Measurements from ENCODE around the gene KRTAP4-8.

GRCh38 chr17:41103896-41104295 is 6.0 kb upstream of the KRTAP4-8 start:
- TF ChIP-seq CTCF (IDR thresholded peaks at IDR 0.05; ENCODE audit: poor library complexity) (no peak), EZH2phosphoT487 (IDR thresholded peaks at IDR 0.05; ENCODE audit: low read depth, severe bottlenecking, unreplicated experiment) (no peak)
